ENCODE measurements around the gene ORAI3.

- TF ChIP-seq, protein P1, sequence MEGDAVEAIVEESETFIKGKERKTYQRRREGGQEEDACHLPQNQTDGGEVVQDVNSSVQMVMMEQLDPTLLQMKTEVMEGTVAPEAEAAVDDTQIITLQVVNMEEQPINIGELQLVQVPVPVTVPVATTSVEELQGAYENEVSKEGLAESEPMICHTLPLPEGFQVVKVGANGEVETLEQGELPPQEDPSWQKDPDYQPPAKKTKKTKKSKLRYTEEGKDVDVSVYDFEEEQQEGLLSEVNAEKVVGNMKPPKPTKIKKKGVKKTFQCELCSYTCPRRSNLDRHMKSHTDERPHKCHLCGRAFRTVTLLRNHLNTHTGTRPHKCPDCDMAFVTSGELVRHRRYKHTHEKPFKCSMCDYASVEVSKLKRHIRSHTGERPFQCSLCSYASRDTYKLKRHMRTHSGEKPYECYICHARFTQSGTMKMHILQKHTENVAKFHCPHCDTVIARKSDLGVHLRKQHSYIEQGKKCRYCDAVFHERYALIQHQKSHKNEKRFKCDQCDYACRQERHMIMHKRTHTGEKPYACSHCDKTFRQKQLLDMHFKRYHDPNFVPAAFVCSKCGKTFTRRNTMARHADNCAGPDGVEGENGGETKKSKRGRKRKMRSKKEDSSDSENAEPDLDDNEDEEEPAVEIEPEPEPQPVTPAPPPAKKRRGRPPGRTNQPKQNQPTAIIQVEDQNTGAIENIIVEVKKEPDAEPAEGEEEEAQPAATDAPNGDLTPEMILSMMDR (IDR thresholded peaks at IDR 0.05; ENCODE audit: poor library complexity, severe bottlenecking) = no peak
- TF ChIP-seq POLR2AphosphoS5 (IDR thresholded peaks at IDR 0.05) (no peak), RAD21 (conservative IDR thresholded peaks at IDR 0.05) (no peak), EZH2 (IDR thresholded peaks at IDR 0.05; ENCODE audit: borderline replicate concordance, insufficient read depth, low read length, poor library complexity, severe bottlenecking) (no peak), TAF1 (IDR thresholded peaks at IDR 0.05; ENCODE audit: low read depth) (no peak), SMC3 (conservative IDR thresholded peaks at IDR 0.05; ENCODE audit: poor library complexity) (no peak), MXI1 (conservative IDR thresholded peaks at IDR 0.05; ENCODE audit: poor library complexity, severe bottlenecking) (no peak), REST (IDR thresholded peaks at IDR 0.05; ENCODE audit: borderline replicate concordance) (no peak)
These were observed 37.5 kb downstream of the ORAI3 start for GRCh38 chr16:30986129-30986991.
